CMK (cell line): ENCODE measurements around the gene TTC39C.
A peak's percentile ranks its signal among the peaks of the same experiment; 100 is the strongest.

ENCODE experiments used
- DNase-seq: peaks from one replicate; pipeline ENCODE4 v3.0.0-alpha.2; 2010; ENCODE audit warnings: low read depth

TTC39C gene

GRCh38 chr18:24089076-24089475 is 74.5 kb downstream of the TTC39C start:
- no peak for DNase-seq

GRCh38 chr18:24089515-24090337 is 75.2 kb downstream of the TTC39C start:
- no peak for DNase-seq

- DNase-seq, result no peak
Measured at GRCh38 chr18:24090876-24091275, 76.3 kb downstream of the TTC39C start.

- no peak for DNase-seq
Measured at GRCh38 chr18:24094561-24094960, 80.0 kb downstream of the TTC39C start.

GRCh38 chr18:24095976-24096375 is 81.4 kb downstream of the TTC39C start:
- DNase-seq, result no peak

GRCh38 chr18:24103320-24104021 is 88.9 kb downstream of the TTC39C start:
- no peak for DNase-seq

- DNase-seq, result no peak
Measured at GRCh38 chr18:24104486-24104885, 89.9 kb downstream of the TTC39C start.

GRCh38 chr18:24108641-24109040 is 94.1 kb downstream of the TTC39C start:
- DNase-seq, result no peak

GRCh38 chr18:24111936-24112335 is 97.4 kb downstream of the TTC39C start:
- no peak for DNase-seq

GRCh38 chr18:24112464-24112863 is 97.9 kb downstream of the TTC39C start:
- DNase-seq, result no peak

- DNase-seq, result no peak
Measured at GRCh38 chr18:24112874-24113615, 98.5 kb downstream of the TTC39C start.

- no peak for DNase-seq
Measured at GRCh38 chr18:24114924-24115549, 100.5 kb downstream of the TTC39C start.

GRCh38 chr18:24115628-24116027 is 101.1 kb downstream of the TTC39C start:
- no peak for DNase-seq

- peak; percentile 26 for DNase-seq
Measured at GRCh38 chr18:24118750-24119577, 104.4 kb downstream of the TTC39C start.

GRCh38 chr18:24120676-24121075 is 106.1 kb downstream of the TTC39C start:
- no peak for DNase-seq

- DNase-seq, result no peak
Measured at GRCh38 chr18:24121625-24122024, 107.1 kb downstream of the TTC39C start.

- no peak for DNase-seq
Measured at GRCh38 chr18:24126155-24126961, 111.8 kb downstream of the TTC39C start.

GRCh38 chr18:24127735-24128134 is 113.2 kb downstream of the TTC39C start:
- DNase-seq, result no peak

- no peak for DNase-seq
Measured at GRCh38 chr18:24128700-24129099, 114.1 kb downstream of the TTC39C start.

GRCh38 chr18:24130494-24130893 is 115.9 kb downstream of the TTC39C start:
- DNase-seq, result no peak
